Measurements from ENCODE around the gene KIR3DL1. TPM values are rescaled to one million over a fixed set of nuclear protein-coding genes. Genes with fewer than 3 reads are reported as not detected.
A peak's percentile ranks its signal among the peaks of the same experiment; 100 is the strongest.
"Not testable (repeated sequence)": the region's sequence is repeated elsewhere in the genome, so short reads cannot be mapped to it uniquely, and the experiment has no call there.

The KIR3DL1 gene
- polyA plus RNA-seq (2013, experiment 1 of 2), result not detected
- polyA plus RNA-seq (2013, experiment 2 of 2), result not detected

- WGBS, 2 donors (ENCODE audit: extremely low coverage in 2 of 2, insufficient read length in 2 of 2, insufficient replicate concordance in 1 of 2), result no CpG with 5 or more reads among the region's 17 CpGs
Observed at GRCh38 chr19:54816251-54816650, at the start of gene KIR3DL1. Gene KIR3DL1, plus strand, starts transcription at chr19:54816468.

GRCh38 chr19:54769646-54770045, 46.6 kb upstream of the KIR3DL1 start, which contains the start of gene KIR2DL1:
Gene KIR2DL1, plus strand, starts transcription at chr19:54769793. Its CDS starts 58 bp downstream, at chr19:54769851.
- H3K18ac ChIP-seq (ENCODE audit: low read length); H3K4me1 ChIP-seq (ENCODE audit: control insufficient read depth in 2 of 2, insufficient read depth in 1 of 2, low read depth in 1 of 2, low read length in 2 of 2); H2BK120ac ChIP-seq (ENCODE audit: low read depth, low read length); H2AFZ ChIP-seq (ENCODE audit: low read length); H3K4ac ChIP-seq (ENCODE audit: low read length); H4K8ac ChIP-seq (ENCODE audit: low read depth, low read length); H3K23ac ChIP-seq (ENCODE audit: low read depth, low read length, poor library complexity); DNase-seq (ENCODE audit: low spot score); H3K9me3 ChIP-seq (replicated peaks in 1 of 2; ENCODE audit: control insufficient read depth in 2 of 2, insufficient read depth in 1 of 2, low read depth in 1 of 2, low read length in 2 of 2); H4K91ac ChIP-seq (ENCODE audit: low read depth, low read length, poor library complexity); H3K14ac ChIP-seq (ENCODE audit: low read length); H3K27me3 ChIP-seq (ENCODE audit: control insufficient read depth in 3 of 3, insufficient read depth in 3 of 3, low read depth in 1 of 3, low read length in 3 of 3); H3K4me3 ChIP-seq (ENCODE audit: low read length in 2 of 2); H2BK12ac ChIP-seq (ENCODE audit: low read length); H3K4me2 ChIP-seq (ENCODE audit: insufficient read depth, low read length, poor library complexity, severe bottlenecking); H3K79me1 ChIP-seq (ENCODE audit: low read depth, low read length); H2AK5ac ChIP-seq (ENCODE audit: low read depth, low read length); H2BK15ac ChIP-seq (ENCODE audit: low read length); H3K36me3 ChIP-seq (replicated peaks in 1 of 2; ENCODE audit: control insufficient read depth in 2 of 2, insufficient read depth in 2 of 2, low read length in 2 of 2); H3K27ac ChIP-seq (replicated peaks; ENCODE audit: low read length); H2BK5ac ChIP-seq (ENCODE audit: low read length): not testable (repeated sequence)
- peak within 1 kb of the TSS; percentile 21 for H3K9ac ChIP-seq (ENCODE audit: low read depth, low read length, poor library complexity)
- no CpG with 5 or more reads among the region's 15 CpGs for WGBS, 2 donors (ENCODE audit: extremely low coverage in 2 of 2, insufficient read length in 2 of 2, insufficient replicate concordance in 1 of 2)

More at GRCh38 chr19:54816251-54816650, at the start of gene KIR3DL1:
- H3K9me3 ChIP-seq (replicated peaks in 1 of 2; ENCODE audit: control insufficient read depth in 2 of 2, insufficient read depth in 1 of 2, low read depth in 1 of 2, low read length in 2 of 2), result peaks cover 0 to 19% of the 10 kb centered on the region in 2 donors
- H2BK15ac ChIP-seq (ENCODE audit: low read length); H2AK5ac ChIP-seq (ENCODE audit: low read depth, low read length); H3K27ac ChIP-seq (replicated peaks; ENCODE audit: low read length); H2BK120ac ChIP-seq (ENCODE audit: low read depth, low read length); H3K4ac ChIP-seq (ENCODE audit: low read length); H2BK12ac ChIP-seq (ENCODE audit: low read length); H2AFZ ChIP-seq (ENCODE audit: low read length); H3K4me3 ChIP-seq (ENCODE audit: low read length in 2 of 2); H3K36me3 ChIP-seq (replicated peaks in 1 of 2; ENCODE audit: control insufficient read depth in 2 of 2, insufficient read depth in 2 of 2, low read length in 2 of 2); H4K8ac ChIP-seq (ENCODE audit: low read depth, low read length); H3K23ac ChIP-seq (ENCODE audit: low read depth, low read length, poor library complexity); H3K4me2 ChIP-seq (ENCODE audit: insufficient read depth, low read length, poor library complexity, severe bottlenecking); H3K14ac ChIP-seq (ENCODE audit: low read length); H3K4me1 ChIP-seq (ENCODE audit: control insufficient read depth in 2 of 2, insufficient read depth in 1 of 2, low read depth in 1 of 2, low read length in 2 of 2); H4K91ac ChIP-seq (ENCODE audit: low read depth, low read length, poor library complexity); H3K18ac ChIP-seq (ENCODE audit: low read length); H3K27me3 ChIP-seq (ENCODE audit: control insufficient read depth in 3 of 3, insufficient read depth in 3 of 3, low read depth in 1 of 3, low read length in 3 of 3); DNase-seq (ENCODE audit: low spot score); H2BK5ac ChIP-seq (ENCODE audit: low read length); H3K79me1 ChIP-seq (ENCODE audit: low read depth, low read length); H3K9ac ChIP-seq (ENCODE audit: low read depth, low read length, poor library complexity): not testable (repeated sequence)

GRCh38 chr19:54770511-54770910, 45.8 kb upstream of the KIR3DL1 start:
- H2AFZ ChIP-seq (ENCODE audit: low read length); H3K4me2 ChIP-seq (ENCODE audit: insufficient read depth, low read length, poor library complexity, severe bottlenecking); H3K4ac ChIP-seq (ENCODE audit: low read length); H2BK120ac ChIP-seq (ENCODE audit: low read depth, low read length); DNase-seq (ENCODE audit: low spot score); H3K9me3 ChIP-seq (replicated peaks in 1 of 2; ENCODE audit: control insufficient read depth in 2 of 2, insufficient read depth in 1 of 2, low read depth in 1 of 2, low read length in 2 of 2); H2BK12ac ChIP-seq (ENCODE audit: low read length); H3K79me1 ChIP-seq (ENCODE audit: low read depth, low read length); H3K27ac ChIP-seq (replicated peaks; ENCODE audit: low read length); H4K91ac ChIP-seq (ENCODE audit: low read depth, low read length, poor library complexity); H3K27me3 ChIP-seq (ENCODE audit: control insufficient read depth in 3 of 3, insufficient read depth in 3 of 3, low read depth in 1 of 3, low read length in 3 of 3); H2BK15ac ChIP-seq (ENCODE audit: low read length); H2AK5ac ChIP-seq (ENCODE audit: low read depth, low read length); H3K14ac ChIP-seq (ENCODE audit: low read length); H3K36me3 ChIP-seq (replicated peaks in 1 of 2; ENCODE audit: control insufficient read depth in 2 of 2, insufficient read depth in 2 of 2, low read length in 2 of 2); H3K4me1 ChIP-seq (ENCODE audit: control insufficient read depth in 2 of 2, insufficient read depth in 1 of 2, low read depth in 1 of 2, low read length in 2 of 2); H3K23ac ChIP-seq (ENCODE audit: low read depth, low read length, poor library complexity); H3K9ac ChIP-seq (ENCODE audit: low read depth, low read length, poor library complexity); H3K18ac ChIP-seq (ENCODE audit: low read length); H3K4me3 ChIP-seq (ENCODE audit: low read length in 2 of 2); H4K8ac ChIP-seq (ENCODE audit: low read depth, low read length); H2BK5ac ChIP-seq (ENCODE audit: low read length): not testable (repeated sequence)
- no CpG with 5 or more reads among the region's 4 CpGs for WGBS, 2 donors (ENCODE audit: extremely low coverage in 2 of 2, insufficient read length in 2 of 2, insufficient replicate concordance in 1 of 2)

- not testable (repeated sequence) for H3K36me3 ChIP-seq (replicated peaks in 1 of 2; ENCODE audit: control insufficient read depth in 2 of 2, insufficient read depth in 2 of 2, low read length in 2 of 2); H3K18ac ChIP-seq (ENCODE audit: low read length); H2BK120ac ChIP-seq (ENCODE audit: low read depth, low read length); H3K9ac ChIP-seq (ENCODE audit: low read depth, low read length, poor library complexity); H3K23ac ChIP-seq (ENCODE audit: low read depth, low read length, poor library complexity); H3K4me2 ChIP-seq (ENCODE audit: insufficient read depth, low read length, poor library complexity, severe bottlenecking); H3K4me1 ChIP-seq (ENCODE audit: control insufficient read depth in 2 of 2, insufficient read depth in 1 of 2, low read depth in 1 of 2, low read length in 2 of 2); H3K4me3 ChIP-seq (ENCODE audit: low read length in 2 of 2); H2BK5ac ChIP-seq (ENCODE audit: low read length); H2BK12ac ChIP-seq (ENCODE audit: low read length); H3K9me3 ChIP-seq (replicated peaks in 1 of 2; ENCODE audit: control insufficient read depth in 2 of 2, insufficient read depth in 1 of 2, low read depth in 1 of 2, low read length in 2 of 2); H4K8ac ChIP-seq (ENCODE audit: low read depth, low read length); DNase-seq (ENCODE audit: low spot score); H2AFZ ChIP-seq (ENCODE audit: low read length); H3K27me3 ChIP-seq (ENCODE audit: control insufficient read depth in 3 of 3, insufficient read depth in 3 of 3, low read depth in 1 of 3, low read length in 3 of 3); H3K27ac ChIP-seq (replicated peaks; ENCODE audit: low read length); H3K4ac ChIP-seq (ENCODE audit: low read length); H3K79me1 ChIP-seq (ENCODE audit: low read depth, low read length); H3K14ac ChIP-seq (ENCODE audit: low read length); H2BK15ac ChIP-seq (ENCODE audit: low read length); H2AK5ac ChIP-seq (ENCODE audit: low read depth, low read length); H4K91ac ChIP-seq (ENCODE audit: low read depth, low read length, poor library complexity)
- no CpG with 5 or more reads among the region's 15 CpGs for WGBS, 2 donors (ENCODE audit: extremely low coverage in 2 of 2, insufficient read length in 2 of 2, insufficient replicate concordance in 1 of 2)
Observed at GRCh38 chr19:54771018-54771960, 45.0 kb upstream of the KIR3DL1 start.
